ENCODE results near the gene KMT2B.

KMT2B gene

GRCh38 chr19:35777086-35777841 is 59.5 kb downstream of the KMT2B start:
- no peak for DNase-seq (ENCODE audit: low read depth)
- no peak overlapping the region for H3K4me3 ChIP-seq (ENCODE audit: low read depth, low read length)
- no peak for TF ChIP-seq CTCF (IDR thresholded peaks at IDR 0.05; ENCODE audit: low read depth, low read length, missing control alignments)

- H3K4me3 ChIP-seq (ENCODE audit: low read depth, low read length): no peak overlapping the region
- DNase-seq (ENCODE audit: low read depth): no peak
- TF ChIP-seq CTCF (IDR thresholded peaks at IDR 0.05; ENCODE audit: low read depth, low read length, missing control alignments): no peak
These were observed 60.2 kb downstream of the KMT2B start for GRCh38 chr19:35777961-35778360.

- TF ChIP-seq CTCF (IDR thresholded peaks at IDR 0.05; ENCODE audit: low read depth, low read length, missing control alignments): no peak
- no peak for DNase-seq (ENCODE audit: low read depth)
- H3K4me3 ChIP-seq (ENCODE audit: low read depth, low read length): no peak overlapping the region
These were observed 61.2 kb downstream of the KMT2B start for GRCh38 chr19:35779033-35779432.

GRCh38 chr19:35780058-35780457 is 62.3 kb downstream of the KMT2B start:
- TF ChIP-seq CTCF (IDR thresholded peaks at IDR 0.05; ENCODE audit: low read depth, low read length, missing control alignments): no peak
- no peak overlapping the region for H3K4me3 ChIP-seq (ENCODE audit: low read depth, low read length)

GRCh38 chr19:35780717-35781116 is 62.9 kb downstream of the KMT2B start:
- no peak for TF ChIP-seq CTCF (IDR thresholded peaks at IDR 0.05; ENCODE audit: low read depth, low read length, missing control alignments)
- DNase-seq (ENCODE audit: low read depth): no peak
- no peak overlapping the region for H3K4me3 ChIP-seq (ENCODE audit: low read depth, low read length)

More at GRCh38 chr19:35780058-35780457, 62.3 kb downstream of the KMT2B start:
- no peak for DNase-seq (ENCODE audit: low read depth)

GRCh38 chr19:35781650-35782049 is 63.8 kb downstream of the KMT2B start:
- H3K4me3 ChIP-seq (ENCODE audit: low read depth, low read length): no peak overlapping the region
- no peak for DNase-seq (ENCODE audit: low read depth)
- TF ChIP-seq CTCF (IDR thresholded peaks at IDR 0.05; ENCODE audit: low read depth, low read length, missing control alignments): no peak

GRCh38 chr19:35782589-35782988 is 64.8 kb downstream of the KMT2B start:
- no peak overlapping the region for H3K4me3 ChIP-seq (ENCODE audit: low read depth, low read length)
- TF ChIP-seq CTCF (IDR thresholded peaks at IDR 0.05; ENCODE audit: low read depth, low read length, missing control alignments): no peak

More at GRCh38 chr19:35782589-35782988, 64.8 kb downstream of the KMT2B start:
- DNase-seq (ENCODE audit: low read depth): no peak
